Measurements from ENCODE around the gene XDH.

Gene XDH

GRCh38 chr2:31319406-31320175 is 95.0 kb downstream of the XDH start:
- Histone ChIP-seq H3K36me3 (ENCODE audit: insufficient read depth, low read length) (no peaks in the 10 kb centered on the region), H3K4me1 (ENCODE audit: insufficient read depth, low read length) (peaks cover 9% of the 10 kb centered on the region; the same call in 1 of the 2 replicates), H3K9me3 (ENCODE audit: control insufficient read depth, insufficient read depth, low read length) (no peaks in the 10 kb centered on the region), H3K9ac (ENCODE audit: low read depth, low read length) (no peak overlapping the region)

- H3K36me3 ChIP-seq (ENCODE audit: insufficient read depth, low read length), result no peaks in the 10 kb centered on the region
- no peaks in the 10 kb centered on the region for H3K9me3 ChIP-seq (ENCODE audit: control insufficient read depth, insufficient read depth, low read length)
- H3K9ac ChIP-seq (ENCODE audit: low read depth, low read length), result no peak overlapping the region
- H3K4me1 ChIP-seq (ENCODE audit: insufficient read depth, low read length), result peaks cover 9% of the 10 kb centered on the region; the same call in 1 of the 2 replicates
These were observed 95.9 kb downstream of the XDH start for GRCh38 chr2:31318361-31319336.

- Histone ChIP-seq H3K9ac (ENCODE audit: low read depth, low read length) (no peak overlapping the region), H3K4me1 (ENCODE audit: insufficient read depth, low read length) (peaks cover 9% of the 10 kb centered on the region; the same call in 1 of the 2 replicates), H3K36me3 (ENCODE audit: insufficient read depth, low read length) (no peaks in the 10 kb centered on the region), H3K9me3 (ENCODE audit: control insufficient read depth, insufficient read depth, low read length) (no peaks in the 10 kb centered on the region)
These were observed 97.1 kb downstream of the XDH start for GRCh38 chr2:31317396-31317795.

GRCh38 chr2:31314761-31315160 is 99.8 kb downstream of the XDH start:
- Histone ChIP-seq H3K4me1 (ENCODE audit: insufficient read depth, low read length) (peaks cover 9% of the 10 kb centered on the region; the same call in 1 of the 2 replicates), H3K36me3 (ENCODE audit: insufficient read depth, low read length) (no peaks in the 10 kb centered on the region)

GRCh38 chr2:31312898-31313297 is 101.6 kb downstream of the XDH start:
- H3K4me1 ChIP-seq (ENCODE audit: insufficient read depth, low read length), result no peaks in the 10 kb centered on the region
- H3K9me3 ChIP-seq (ENCODE audit: control insufficient read depth, insufficient read depth, low read length), result no peaks in the 10 kb centered on the region
- H3K9ac ChIP-seq (ENCODE audit: low read depth, low read length), result no peak overlapping the region
- H3K36me3 ChIP-seq (ENCODE audit: insufficient read depth, low read length), result no peaks in the 10 kb centered on the region

More at GRCh38 chr2:31314761-31315160, 99.8 kb downstream of the XDH start:
- Histone ChIP-seq H3K9me3 (ENCODE audit: control insufficient read depth, insufficient read depth, low read length) (no peaks in the 10 kb centered on the region), H3K9ac (ENCODE audit: low read depth, low read length) (no peak overlapping the region)

- Histone ChIP-seq H3K4me1 (ENCODE audit: insufficient read depth, low read length) (peaks cover 5% of the 10 kb centered on the region; the same call in 1 of the 2 replicates), H3K9me3 (ENCODE audit: control insufficient read depth, insufficient read depth, low read length) (no peaks in the 10 kb centered on the region; the same call in 1 of the 2 replicates), H3K9ac (ENCODE audit: low read depth, low read length) (no peak overlapping the region), H3K36me3 (ENCODE audit: insufficient read depth, low read length) (no peaks in the 10 kb centered on the region)
These were observed 109.7 kb downstream of the XDH start for GRCh38 chr2:31304816-31305215.

GRCh38 chr2:31302940-31303563 is 111.5 kb downstream of the XDH start:
- Histone ChIP-seq H3K9ac (ENCODE audit: low read depth, low read length) (no peak overlapping the region), H3K4me1 (ENCODE audit: insufficient read depth, low read length) (peaks cover 10% of the 10 kb centered on the region; the same call in 1 of the 2 replicates), H3K9me3 (ENCODE audit: control insufficient read depth, insufficient read depth, low read length) (no peaks in the 10 kb centered on the region; the same call in 1 of the 2 replicates), H3K36me3 (ENCODE audit: insufficient read depth, low read length) (no peaks in the 10 kb centered on the region)

- H3K9me3 ChIP-seq (ENCODE audit: control insufficient read depth, insufficient read depth, low read length), result no peaks in the 10 kb centered on the region
- H3K9ac ChIP-seq (ENCODE audit: low read depth, low read length), result no peak overlapping the region
- peaks cover 10% of the 10 kb centered on the region; the same call in 1 of the 2 replicates for H3K4me1 ChIP-seq (ENCODE audit: insufficient read depth, low read length)
- H3K36me3 ChIP-seq (ENCODE audit: insufficient read depth, low read length), result no peaks in the 10 kb centered on the region
These were observed 114.2 kb downstream of the XDH start for GRCh38 chr2:31300309-31300708.

- Histone ChIP-seq H3K9me3 (ENCODE audit: control insufficient read depth, insufficient read depth, low read length) (no peaks in the 10 kb centered on the region), H3K9ac (ENCODE audit: low read depth, low read length) (no peak overlapping the region), H3K4me1 (ENCODE audit: insufficient read depth, low read length) (peaks cover 10% of the 10 kb centered on the region; the same call in 1 of the 2 replicates), H3K36me3 (ENCODE audit: insufficient read depth, low read length) (no peaks in the 10 kb centered on the region)
These were observed 115.0 kb downstream of the XDH start for GRCh38 chr2:31299547-31299946.

- H3K4me1 ChIP-seq (ENCODE audit: insufficient read depth, low read length), result peaks cover 10% of the 10 kb centered on the region; the same call in 1 of the 2 replicates
- H3K36me3 ChIP-seq (ENCODE audit: insufficient read depth, low read length), result no peaks in the 10 kb centered on the region
- no peak overlapping the region for H3K9ac ChIP-seq (ENCODE audit: low read depth, low read length)
- H3K9me3 ChIP-seq (ENCODE audit: control insufficient read depth, insufficient read depth, low read length), result no peaks in the 10 kb centered on the region
These were observed 116.8 kb downstream of the XDH start for GRCh38 chr2:31297751-31298150.

- H3K9ac ChIP-seq (ENCODE audit: low read depth, low read length), result no peak overlapping the region
- H3K4me1 ChIP-seq (ENCODE audit: insufficient read depth, low read length), result peaks cover 10% of the 10 kb centered on the region; the same call in 1 of the 2 replicates
- no peaks in the 10 kb centered on the region for H3K36me3 ChIP-seq (ENCODE audit: insufficient read depth, low read length)
- H3K9me3 ChIP-seq (ENCODE audit: control insufficient read depth, insufficient read depth, low read length), result no peaks in the 10 kb centered on the region
These were observed 117.8 kb downstream of the XDH start for GRCh38 chr2:31296641-31297287.

GRCh38 chr2:31294196-31294595 is 120.3 kb downstream of the XDH start:
- no peaks in the 10 kb centered on the region for H3K36me3 ChIP-seq (ENCODE audit: insufficient read depth, low read length)
- H3K9ac ChIP-seq (ENCODE audit: low read depth, low read length), result no peak overlapping the region
- H3K9me3 ChIP-seq (ENCODE audit: control insufficient read depth, insufficient read depth, low read length), result no peaks in the 10 kb centered on the region
- no peaks in the 10 kb centered on the region for H3K4me1 ChIP-seq (ENCODE audit: insufficient read depth, low read length)

- H3K4me1 ChIP-seq (ENCODE audit: insufficient read depth, low read length), result no peaks in the 10 kb centered on the region
- no peak overlapping the region for H3K9ac ChIP-seq (ENCODE audit: low read depth, low read length)
- H3K9me3 ChIP-seq (ENCODE audit: control insufficient read depth, insufficient read depth, low read length), result no peaks in the 10 kb centered on the region
- H3K36me3 ChIP-seq (ENCODE audit: insufficient read depth, low read length), result no peaks in the 10 kb centered on the region
These were observed 126.9 kb downstream of the XDH start for GRCh38 chr2:31287654-31288053.

All from ES-I3 (cell line).